ENCODE results near the gene TGIF1. TPM values are rescaled to one million over a fixed set of nuclear protein-coding genes. Genes with fewer than 3 reads are reported as not detected.

The TGIF1 gene
- total RNA-seq, 1 donor from 2014 or later, result 111 TPM

GRCh38 chr18:3494245-3494526 lies 44.2 kb downstream of the TGIF1 start:
- H3K27me3 Mint-ChIP-seq, result peaks cover 25% of the 10 kb centered on the region
- no peak overlapping the region for H3K4me3 Mint-ChIP-seq (ENCODE audit: low read depth)
- no peak for DNase-seq (ENCODE audit: low spot score, unreplicated experiment)
- H3K27ac Mint-ChIP-seq, result no peak overlapping the region
- H3K36me3 Mint-ChIP-seq (ENCODE audit: insufficient read depth), result no peaks in the 10 kb centered on the region
- no peak for TF ChIP-seq CTCF (IDR thresholded peaks at IDR 0.05; ENCODE audit: unreplicated experiment)
- H3K9me3 Mint-ChIP-seq (ENCODE audit: low read depth), result no peaks in the 10 kb centered on the region
- peaks cover 24% of the 10 kb centered on the region for H3K4me1 Mint-ChIP-seq (ENCODE audit: low read depth)

- no peak overlapping the region for H3K27ac Mint-ChIP-seq
- no peaks in the 10 kb centered on the region for H3K9me3 Mint-ChIP-seq (ENCODE audit: low read depth)
- H3K36me3 Mint-ChIP-seq (ENCODE audit: insufficient read depth), result no peaks in the 10 kb centered on the region
- no peak for TF ChIP-seq CTCF (IDR thresholded peaks at IDR 0.05; ENCODE audit: unreplicated experiment)
- no peak for DNase-seq (ENCODE audit: low spot score, unreplicated experiment)
- peaks cover 27% of the 10 kb centered on the region for H3K4me1 Mint-ChIP-seq (ENCODE audit: low read depth)
- H3K4me3 Mint-ChIP-seq (ENCODE audit: low read depth), result no peak overlapping the region
- H3K27me3 Mint-ChIP-seq, result peaks cover 29% of the 10 kb centered on the region
These were observed 44.6 kb downstream of the TGIF1 start for GRCh38 chr18:3494569-3494968.

DNA sequence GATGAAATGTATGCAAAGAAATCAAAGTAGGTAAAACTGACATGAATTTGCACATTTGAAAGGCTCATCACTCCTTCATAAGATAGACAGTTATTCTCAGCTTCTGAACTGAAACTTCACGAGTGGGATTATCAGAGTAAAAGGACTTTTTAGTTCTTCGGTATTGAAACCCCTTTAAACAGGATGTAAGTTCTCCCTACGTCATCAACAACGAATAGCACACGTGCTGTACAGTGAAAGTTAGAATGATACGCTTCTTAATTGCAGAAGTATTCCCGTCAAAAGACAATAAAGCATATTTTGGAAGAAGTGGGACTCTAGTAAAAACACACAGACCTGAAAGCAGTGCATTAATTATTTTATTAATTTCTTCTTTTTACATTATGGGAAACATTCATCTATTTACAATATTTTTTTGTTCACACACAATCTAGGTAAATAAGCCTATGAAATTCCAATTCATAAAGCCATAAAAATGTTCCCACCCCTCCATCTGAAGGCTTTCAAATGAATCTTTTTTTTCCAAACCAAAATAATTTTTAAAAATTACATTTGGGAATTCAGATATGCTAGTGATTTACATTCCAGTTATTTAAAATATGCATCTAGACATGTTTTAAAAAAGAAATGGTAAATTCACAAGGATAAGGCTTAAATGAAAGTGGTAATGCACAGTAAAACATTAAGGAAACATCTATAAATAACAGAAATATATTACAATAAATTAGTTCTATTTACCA lies 45.9 kb downstream of the TGIF1 start:
- no peaks in the 10 kb centered on the region for H3K9me3 Mint-ChIP-seq (ENCODE audit: low read depth)
- no peaks in the 10 kb centered on the region for H3K36me3 Mint-ChIP-seq (ENCODE audit: insufficient read depth)
- H3K27ac Mint-ChIP-seq, result no peak overlapping the region
- no peak for TF ChIP-seq CTCF (IDR thresholded peaks at IDR 0.05; ENCODE audit: unreplicated experiment)
- peaks cover 31% of the 10 kb centered on the region for H3K4me1 Mint-ChIP-seq (ENCODE audit: low read depth)
- peaks cover 35% of the 10 kb centered on the region for H3K27me3 Mint-ChIP-seq
- no peak overlapping the region for H3K4me3 Mint-ChIP-seq (ENCODE audit: low read depth)
- no peak for DNase-seq (ENCODE audit: low spot score, unreplicated experiment)

DNA sequence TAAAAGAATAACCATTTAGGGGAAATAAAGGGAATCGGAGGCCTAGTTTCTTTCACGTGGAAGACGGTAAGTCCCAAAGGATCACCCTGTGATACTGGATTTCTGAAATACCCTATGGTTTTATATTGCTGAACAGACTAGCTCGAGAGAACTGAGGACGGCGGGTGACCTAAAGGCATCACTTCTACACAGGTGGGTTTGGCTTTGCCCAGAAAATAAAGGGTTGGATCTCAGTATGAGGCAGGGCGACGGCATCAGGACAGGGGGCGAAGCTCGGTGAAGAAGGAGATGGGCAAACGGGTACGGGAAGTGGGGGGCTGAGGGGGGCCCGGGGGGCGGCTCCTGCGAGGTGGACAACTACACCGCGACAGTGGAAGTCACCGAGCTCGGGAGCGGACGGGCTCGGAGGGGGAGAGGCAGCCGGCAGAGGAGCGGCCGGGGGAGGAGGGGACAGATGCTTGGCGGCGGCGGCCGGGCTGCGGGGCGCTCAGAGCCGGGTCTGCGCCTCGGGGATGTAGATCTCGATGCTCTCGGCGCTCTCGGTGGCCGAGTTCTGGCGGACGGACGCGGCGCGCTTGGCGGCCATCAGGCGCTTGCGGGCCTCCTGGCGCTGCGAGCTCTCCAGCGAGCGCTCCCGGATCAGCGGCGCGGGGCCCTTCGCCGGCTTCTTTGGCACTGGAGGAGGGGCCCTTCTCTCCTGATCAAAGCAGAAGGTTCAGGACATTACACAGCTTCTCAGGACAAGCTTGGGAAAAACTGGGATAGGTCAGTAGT lies 48.9 kb downstream of the TGIF1 start:
- Mint-ChIP-seq H3K4me1 (ENCODE audit: low read depth) (peaks cover 15% of the 10 kb centered on the region), H3K4me3 (ENCODE audit: low read depth) (peak overlapping the region; percentile 61), H3K27me3 (peaks cover 35% of the 10 kb centered on the region), H3K36me3 (ENCODE audit: insufficient read depth) (no peaks in the 10 kb centered on the region), H3K9me3 (ENCODE audit: low read depth) (no peaks in the 10 kb centered on the region), H3K27ac (peak overlapping the region; percentile 75)
- DNase-seq (ENCODE audit: low spot score, unreplicated experiment), result peak; percentile 36
- no peak for TF ChIP-seq CTCF (IDR thresholded peaks at IDR 0.05; ENCODE audit: unreplicated experiment)

GRCh38 chr18:3499501-3499900 lies 49.5 kb downstream of the TGIF1 start:
- TF ChIP-seq CTCF (IDR thresholded peaks at IDR 0.05; ENCODE audit: unreplicated experiment), result no peak
- Mint-ChIP-seq H3K27ac (no peak overlapping the region), H3K36me3 (ENCODE audit: insufficient read depth) (no peaks in the 10 kb centered on the region), H3K27me3 (peaks cover 35% of the 10 kb centered on the region), H3K4me3 (ENCODE audit: low read depth) (peak overlapping the region; percentile 61), H3K4me1 (ENCODE audit: low read depth) (peaks cover 11% of the 10 kb centered on the region), H3K9me3 (ENCODE audit: low read depth) (no peaks in the 10 kb centered on the region)
- DNase-seq (ENCODE audit: low spot score, unreplicated experiment), result no peak

Measured in progenitor cell of endocrine pancreas (in vitro differentiated cells).